ENCODE data around the gene ZBED2. TPM values are rescaled to one million over a fixed set of nuclear protein-coding genes. Genes with fewer than 3 reads are reported as not detected.

ZBED2 gene
- total RNA-seq, 1 donor from 2014 or later = not detected

GRCh38 chr3:111598139-111598538 is 3.0 kb upstream of the ZBED2 start:
- Mint-ChIP-seq H3K36me3 (ENCODE audit: low read depth) (no peaks in the 10 kb centered on the region), H3K27me3 (ENCODE audit: low read depth) (no peaks in the 10 kb centered on the region), H3K4me1 (ENCODE audit: low read depth) (peaks cover 31% of the 10 kb centered on the region), H3K27ac (ENCODE audit: unreplicated experiment) (no peak overlapping the region), H3K9me3 (ENCODE audit: low read depth) (no peaks in the 10 kb centered on the region), H3K4me3 (ENCODE audit: unreplicated experiment) (no peak overlapping the region)
- no peak for DNase-seq (ENCODE audit: low spot score)
- TF ChIP-seq CTCF (IDR thresholded peaks at IDR 0.05) = no peak

GRCh38 chr3:111596328-111596727 is 1.2 kb upstream of the ZBED2 start:
- TF ChIP-seq CTCF (IDR thresholded peaks at IDR 0.05) = no peak
- H3K4me3 Mint-ChIP-seq (ENCODE audit: unreplicated experiment) = no peak overlapping the region
- H3K9me3 Mint-ChIP-seq (ENCODE audit: low read depth) = no peaks in the 10 kb centered on the region
- no peak overlapping the region for H3K27ac Mint-ChIP-seq (ENCODE audit: unreplicated experiment)
- peaks cover 48% of the 10 kb centered on the region for H3K4me1 Mint-ChIP-seq (ENCODE audit: low read depth)
- no peak for DNase-seq (ENCODE audit: low spot score)
- H3K27me3 Mint-ChIP-seq (ENCODE audit: low read depth) = no peaks in the 10 kb centered on the region
- no peaks in the 10 kb centered on the region for H3K36me3 Mint-ChIP-seq (ENCODE audit: low read depth)

GRCh38 chr3:111594781-111595180 is 365 bp downstream of the ZBED2 start:
- TF ChIP-seq CTCF (IDR thresholded peaks at IDR 0.05) = no peak
- Mint-ChIP-seq H3K36me3 (ENCODE audit: low read depth) (no peaks in the 10 kb centered on the region), H3K27ac (ENCODE audit: unreplicated experiment) (peak overlapping the region; percentile 2), H3K4me3 (ENCODE audit: unreplicated experiment) (no peak overlapping the region), H3K27me3 (ENCODE audit: low read depth) (no peaks in the 10 kb centered on the region), H3K4me1 (ENCODE audit: low read depth) (peaks cover 58% of the 10 kb centered on the region), H3K9me3 (ENCODE audit: low read depth) (no peaks in the 10 kb centered on the region)
- DNase-seq (ENCODE audit: low spot score) = no peak

GRCh38 chr3:111594205-111594604 is 941 bp downstream of the ZBED2 start:
- Mint-ChIP-seq H3K4me1 (ENCODE audit: low read depth) (peaks cover 64% of the 10 kb centered on the region), H3K4me3 (ENCODE audit: unreplicated experiment) (no peak overlapping the region), H3K9me3 (ENCODE audit: low read depth) (no peaks in the 10 kb centered on the region), H3K27ac (ENCODE audit: unreplicated experiment) (peak overlapping the region; percentile 80), H3K27me3 (ENCODE audit: low read depth) (no peaks in the 10 kb centered on the region), H3K36me3 (ENCODE audit: low read depth) (no peaks in the 10 kb centered on the region)
- TF ChIP-seq CTCF (IDR thresholded peaks at IDR 0.05) = no peak
- DNase-seq (ENCODE audit: low spot score) = no peak

- no peak for DNase-seq (ENCODE audit: low spot score)
- peaks cover 67% of the 10 kb centered on the region for H3K4me1 Mint-ChIP-seq (ENCODE audit: low read depth)
- no peaks in the 10 kb centered on the region for H3K27me3 Mint-ChIP-seq (ENCODE audit: low read depth)
- H3K36me3 Mint-ChIP-seq (ENCODE audit: low read depth) = no peaks in the 10 kb centered on the region
- no peaks in the 10 kb centered on the region for H3K9me3 Mint-ChIP-seq (ENCODE audit: low read depth)
- no peak overlapping the region for H3K4me3 Mint-ChIP-seq (ENCODE audit: unreplicated experiment)
- H3K27ac Mint-ChIP-seq (ENCODE audit: unreplicated experiment) = no peak overlapping the region
- no peak for TF ChIP-seq CTCF (IDR thresholded peaks at IDR 0.05)
Observed at GRCh38 chr3:111593666-111594065, 1.5 kb downstream of the ZBED2 start.
